DMS53 treated with DMSO at 0.1 percent for 48 hours (cell line): ENCODE measurements around the gene CD109.
"Not testable (repeated sequence)": the region's sequence is repeated elsewhere in the genome, so short reads cannot be mapped to it uniquely, and the experiment has no call there.

Source experiments
- DNase-seq: peaks from one replicate; lab custom pipeline; 2025; ENCODE audit not compliant: unreplicated experiment; lab: John Stamatoyannopoulos, UW

Gene CD109

DNA sequence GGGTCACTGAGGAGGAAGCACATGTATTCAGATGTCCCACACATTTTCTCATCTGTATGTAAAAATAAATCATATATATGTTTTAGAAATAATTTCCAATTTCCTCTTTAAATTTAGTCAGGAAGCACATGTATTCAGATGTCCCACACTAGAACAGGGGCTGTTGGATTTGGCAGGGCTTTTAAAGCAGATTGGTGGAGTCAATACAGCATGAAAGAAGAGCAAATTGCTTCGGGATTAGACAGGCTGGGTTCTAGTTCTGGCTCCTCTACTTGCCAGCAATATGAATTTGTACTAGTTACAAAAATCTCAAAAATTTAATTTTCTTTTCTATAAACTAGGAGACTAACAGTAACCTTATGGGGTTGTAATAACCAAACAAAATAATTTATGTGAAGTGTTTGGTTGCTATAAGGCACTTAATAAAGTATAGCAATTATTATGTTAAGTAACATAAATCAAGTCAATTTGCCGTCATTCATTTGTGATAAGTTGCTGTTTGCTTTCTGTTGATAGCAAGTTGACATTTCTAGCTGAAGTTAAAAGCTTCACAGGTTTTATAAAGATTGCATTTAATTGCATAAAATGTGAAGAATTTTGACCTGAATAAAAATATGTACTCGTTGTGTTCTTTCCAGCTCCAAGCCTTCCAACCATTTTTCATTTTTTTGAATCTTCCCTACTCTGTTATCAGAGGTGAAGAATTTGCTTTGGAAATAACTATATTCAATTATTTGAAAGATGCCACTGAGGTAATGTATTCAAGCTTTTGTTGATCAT is 88.9 kb downstream of the CD109 start:
- DNase-seq = no peak

DNA sequence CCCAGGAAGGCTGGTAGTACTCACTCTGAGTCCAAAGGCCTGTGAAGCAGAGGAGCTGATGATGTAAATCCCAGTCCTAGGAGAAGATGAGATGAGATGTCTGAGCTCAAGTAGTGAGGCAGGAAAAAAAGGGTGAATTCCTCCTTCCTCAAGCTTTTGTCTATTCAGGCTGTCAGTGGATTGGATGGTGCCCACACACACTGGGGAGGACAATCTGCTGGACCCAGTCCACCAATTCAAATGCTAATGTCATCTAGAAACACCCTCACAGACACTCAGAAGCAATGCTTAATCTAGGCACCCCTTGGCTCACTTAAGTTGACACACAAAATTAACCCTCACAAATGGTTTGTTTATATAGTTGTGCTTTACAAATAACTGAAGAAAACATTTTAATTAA is 94.6 kb downstream of the CD109 start:
- no peak for DNase-seq

DNA sequence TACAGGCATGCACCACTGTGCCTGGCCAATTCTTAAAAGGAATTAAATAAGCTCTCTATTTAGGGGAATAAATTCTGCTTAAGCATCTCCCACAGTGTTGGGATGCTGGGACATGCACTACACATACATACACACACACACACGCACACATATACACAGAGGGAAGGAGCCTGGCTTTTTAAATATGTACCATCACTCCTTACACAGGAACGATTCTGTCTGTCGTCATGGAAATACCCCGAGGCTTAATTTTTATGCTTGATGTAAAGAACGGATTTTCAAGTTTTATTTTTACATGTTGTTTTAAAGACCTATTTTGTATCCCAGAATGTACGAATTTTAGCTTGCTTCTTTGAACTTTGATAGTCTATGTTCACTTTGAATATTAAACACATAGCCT is 95.3 kb downstream of the CD109 start:
- no peak for DNase-seq

DNA sequence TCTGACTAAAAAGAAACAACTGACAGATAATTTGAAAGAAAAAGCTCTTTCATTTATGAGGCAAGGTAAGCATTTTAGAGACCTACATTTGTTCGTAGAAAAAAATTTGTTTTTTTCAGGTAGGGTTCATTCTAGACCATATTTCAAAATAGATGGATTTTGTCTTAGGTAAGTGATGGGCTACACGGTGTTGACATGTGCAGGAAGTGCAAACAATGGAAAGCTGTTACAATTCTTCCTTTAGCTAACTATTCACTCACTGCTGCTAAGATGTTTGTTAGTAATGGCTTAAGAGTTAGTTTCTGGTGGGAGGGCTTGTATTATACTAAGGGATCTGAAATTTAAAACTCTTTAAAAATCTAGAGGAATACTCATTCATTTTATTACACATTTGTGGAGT is 96.7 kb downstream of the CD109 start:
- DNase-seq = no peak

DNA sequence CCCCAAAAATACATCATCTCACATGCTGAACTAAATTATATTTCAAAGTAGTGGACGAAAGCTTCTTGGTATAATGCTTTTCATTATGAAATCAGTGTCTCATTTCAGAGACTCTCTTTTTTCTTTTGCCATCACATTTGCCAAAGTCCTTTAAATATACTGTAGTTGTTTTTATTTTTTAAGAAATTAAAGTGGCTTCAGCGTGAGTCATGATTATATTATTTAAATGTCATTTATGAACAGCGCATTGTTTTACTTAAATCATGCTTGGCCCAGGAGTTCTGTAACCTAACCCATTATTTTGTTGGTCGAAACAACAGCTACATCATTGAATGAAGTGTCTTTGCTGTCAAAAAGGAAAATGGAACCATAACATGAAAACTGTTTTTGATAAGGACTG is 100.9 kb downstream of the CD109 start:
- DNase-seq = no peak

DNA sequence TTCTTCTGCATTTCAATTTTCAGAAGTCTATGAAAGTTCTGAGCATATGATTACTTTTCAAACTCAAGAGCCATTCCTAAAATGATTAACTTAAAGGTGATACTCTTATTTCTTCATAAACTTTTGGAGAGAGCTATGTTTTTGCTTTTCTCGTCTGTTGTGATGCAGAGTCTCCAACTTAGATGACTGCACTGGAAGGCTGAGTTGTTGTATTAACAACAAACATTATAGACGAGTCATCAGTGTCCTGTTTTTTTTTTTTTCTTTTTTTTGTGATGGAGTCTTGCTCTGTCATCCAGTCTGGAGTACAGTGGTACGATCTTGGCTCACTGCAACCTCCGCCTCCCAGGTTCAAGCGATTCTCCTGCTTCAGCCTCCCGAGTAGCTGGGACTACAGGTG is 101.9 kb downstream of the CD109 start:
- no peak for DNase-seq

DNA sequence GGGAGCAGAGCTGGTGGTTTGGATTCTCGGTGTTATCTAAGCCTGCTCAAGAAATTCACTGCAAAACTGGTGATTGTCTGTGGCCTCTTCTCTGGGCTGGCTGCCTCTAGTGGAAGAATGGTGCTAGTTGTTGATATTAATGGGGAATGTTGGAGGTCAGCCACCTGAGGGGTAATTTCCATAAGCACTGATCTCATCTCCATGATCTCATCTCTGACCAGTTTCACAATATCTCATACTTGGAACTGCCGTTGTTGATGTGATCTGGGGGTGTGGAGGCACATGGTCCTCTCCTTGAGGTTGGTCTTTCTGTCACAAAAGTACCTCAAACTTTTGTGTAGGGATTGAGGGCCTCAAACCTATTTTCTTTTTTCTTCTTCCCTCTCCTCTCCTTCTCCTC is 102.6 kb downstream of the CD109 start:
- DNase-seq = no peak

DNA sequence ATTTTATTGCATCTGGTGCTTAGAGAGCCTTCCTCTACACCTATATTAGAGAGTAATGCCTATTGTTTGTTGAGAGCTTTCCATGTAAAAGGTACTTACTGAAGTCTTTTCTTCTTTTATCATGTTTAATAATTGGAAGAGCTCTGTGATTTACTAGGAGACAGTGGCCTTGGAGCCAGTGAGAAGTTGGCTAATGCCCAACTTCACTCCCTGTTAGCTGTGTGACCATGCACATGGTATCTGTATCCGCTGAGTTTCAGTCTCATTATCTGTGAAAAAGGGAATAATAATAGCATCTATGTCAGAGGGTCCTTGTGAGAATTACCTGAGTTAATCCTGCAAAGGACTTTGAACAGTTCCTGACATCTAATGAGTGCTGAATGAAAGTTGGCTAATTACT is 105.0 kb downstream of the CD109 start:
- no peak for DNase-seq

DNA sequence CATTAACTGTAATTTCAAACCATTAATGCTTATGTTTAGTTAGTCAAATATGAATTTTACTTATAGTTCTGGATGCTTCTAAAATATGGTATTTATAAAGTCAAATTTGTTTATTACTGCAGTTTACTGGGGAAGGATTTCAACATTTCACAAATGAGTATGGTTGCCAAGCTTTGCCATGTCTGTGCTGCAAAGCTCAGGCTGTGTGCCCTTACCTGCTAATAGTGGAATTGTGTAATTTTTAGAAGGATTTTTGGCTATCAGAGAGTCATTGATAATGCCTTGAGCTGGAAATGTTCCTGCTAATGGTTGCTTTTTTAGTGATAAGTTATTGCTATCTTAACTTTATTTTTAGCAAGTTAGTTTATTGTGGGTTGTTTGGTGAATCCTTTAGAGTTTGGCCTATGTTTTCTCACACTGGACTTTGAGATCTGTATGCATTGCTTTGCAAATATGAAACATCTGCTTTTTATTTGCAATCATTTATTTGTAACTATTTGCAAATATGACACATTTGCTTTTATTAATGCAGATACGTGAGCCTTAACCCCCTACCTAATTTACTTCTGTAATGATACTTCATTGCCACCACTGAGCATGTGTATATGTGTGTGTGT is 105.8 kb downstream of the CD109 start:
- DNase-seq = peak; percentile 17

DNA sequence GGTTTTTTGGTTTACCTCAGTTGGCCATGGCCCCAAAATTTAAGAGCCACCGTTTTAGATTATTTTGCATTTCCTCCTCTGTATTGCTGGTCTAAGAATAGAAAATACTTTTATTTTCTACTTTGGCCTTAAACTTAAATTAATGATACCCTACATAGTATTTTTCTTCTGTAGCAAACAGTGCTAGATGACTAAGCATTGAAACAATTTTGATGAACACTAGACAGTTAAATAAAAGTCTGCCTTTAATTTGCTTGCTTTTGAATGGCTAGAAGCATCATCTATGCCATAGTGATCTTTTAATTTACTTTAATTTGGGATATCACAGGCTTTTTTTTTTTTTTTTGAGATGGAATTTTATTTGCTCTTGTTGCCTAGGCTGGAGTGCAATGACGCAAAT is 106.4 kb downstream of the CD109 start:
- no peak for DNase-seq

DNA sequence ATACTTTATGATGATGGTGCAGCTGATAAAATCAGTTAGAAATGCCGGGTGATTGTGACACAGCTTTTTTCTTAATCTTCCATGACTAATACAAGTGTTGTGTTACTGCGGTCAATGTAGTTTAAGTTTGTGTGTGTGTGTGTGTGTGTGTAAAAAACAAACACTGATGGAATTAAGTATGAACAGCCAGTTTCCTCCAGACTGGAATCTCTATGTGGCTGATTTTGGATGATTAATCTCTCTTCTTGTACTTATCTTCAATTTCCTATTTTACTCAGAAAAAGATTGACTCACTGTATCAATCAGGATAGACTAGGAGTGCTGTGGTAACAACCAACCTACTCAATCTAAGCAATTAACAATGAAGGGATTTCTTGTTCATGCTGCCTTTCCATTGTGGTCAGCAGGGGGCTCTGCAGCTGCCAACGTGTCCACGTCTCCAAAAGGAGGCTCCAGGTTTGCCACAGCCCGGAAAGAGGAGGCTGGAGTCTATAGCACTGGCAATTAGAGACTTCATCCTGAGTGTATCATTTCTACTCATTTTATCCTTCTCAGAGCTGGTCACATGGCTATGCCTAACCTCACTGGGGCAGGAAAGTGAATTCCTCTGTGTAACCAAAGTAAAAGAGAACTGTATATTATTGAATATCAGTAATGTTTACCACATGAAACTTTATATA is 107.7 kb downstream of the CD109 start:
- DNase-seq = peak; percentile 22

DNA sequence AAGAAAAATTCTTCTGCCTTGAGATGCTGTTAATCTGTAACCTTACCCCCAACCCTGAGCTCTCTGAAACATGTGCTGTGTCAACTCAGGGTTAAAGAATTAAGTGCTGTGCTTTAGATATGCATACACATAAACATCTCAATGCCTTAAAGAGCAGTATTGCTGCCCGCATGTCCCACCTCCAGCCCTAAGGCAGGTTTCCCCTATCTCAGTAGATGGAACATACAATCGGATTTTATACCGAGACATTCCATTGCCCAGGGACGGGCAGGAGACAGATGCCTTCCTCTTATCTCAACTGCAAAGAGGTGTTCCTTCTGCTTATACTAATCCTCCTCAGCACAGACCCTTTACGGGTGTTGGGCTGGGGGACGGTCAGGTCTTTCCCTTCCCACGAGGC is 109.2 kb downstream of the CD109 start:
- DNase-seq = not testable (repeated sequence)

DNA sequence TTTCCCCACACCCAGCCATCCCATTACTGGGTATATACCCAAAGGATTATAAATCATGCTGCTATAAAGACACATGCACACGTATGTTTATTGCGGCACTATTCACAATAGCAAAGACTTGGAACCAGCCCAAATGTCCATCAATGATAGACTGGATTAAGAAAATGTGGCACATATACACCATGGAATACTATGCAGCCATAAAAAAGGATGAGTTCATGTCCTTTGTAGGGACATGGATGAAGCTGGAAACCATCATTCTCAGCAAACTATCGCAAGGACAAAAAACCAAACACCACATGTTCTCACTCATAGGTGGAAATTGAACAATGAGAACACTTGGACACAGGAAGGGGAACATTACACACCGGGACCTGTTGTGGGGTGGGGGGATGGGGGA is 110.0 kb downstream of the CD109 start:
- DNase-seq = not testable (repeated sequence)

DNA sequence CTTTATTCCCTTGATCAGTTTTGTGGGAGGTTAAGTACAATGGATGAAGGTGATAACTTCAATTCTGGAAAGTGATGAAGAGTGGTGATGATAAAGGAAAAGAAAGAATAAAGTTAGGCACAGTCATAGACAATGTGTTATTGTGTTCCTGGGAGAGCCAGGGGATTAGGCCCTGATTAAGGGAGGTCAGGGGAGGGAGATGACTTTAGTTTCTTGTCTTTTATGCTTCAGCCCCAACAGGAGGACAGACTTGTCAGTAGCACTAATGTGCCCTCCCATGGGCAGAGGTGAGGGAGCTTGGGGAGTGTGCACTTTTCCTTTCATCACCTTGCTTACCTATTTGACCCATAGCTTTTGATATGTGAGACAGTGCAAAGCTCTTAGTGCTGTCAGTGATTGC is 115.7 kb downstream of the CD109 start:
- DNase-seq = no peak

DNA sequence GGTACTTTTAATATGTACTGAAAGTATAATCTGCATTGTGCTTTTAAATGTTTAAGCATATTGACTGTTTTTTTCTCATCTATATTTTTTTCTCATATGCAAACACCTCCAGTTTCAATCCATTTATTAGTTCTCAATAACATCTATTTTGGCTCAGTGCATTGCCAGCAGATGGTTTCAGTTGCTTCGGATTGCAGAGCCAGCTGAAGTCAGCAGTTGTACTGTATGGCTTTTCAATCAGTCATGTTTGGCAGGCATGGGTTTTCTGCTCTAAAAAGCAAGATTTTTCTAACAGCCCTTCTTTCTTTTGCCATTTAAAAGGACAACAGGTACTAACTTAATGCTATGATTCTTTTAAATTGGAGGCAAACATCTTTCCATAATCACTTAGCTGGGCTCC is 121.2 kb downstream of the CD109 start:
- no peak for DNase-seq

DNA sequence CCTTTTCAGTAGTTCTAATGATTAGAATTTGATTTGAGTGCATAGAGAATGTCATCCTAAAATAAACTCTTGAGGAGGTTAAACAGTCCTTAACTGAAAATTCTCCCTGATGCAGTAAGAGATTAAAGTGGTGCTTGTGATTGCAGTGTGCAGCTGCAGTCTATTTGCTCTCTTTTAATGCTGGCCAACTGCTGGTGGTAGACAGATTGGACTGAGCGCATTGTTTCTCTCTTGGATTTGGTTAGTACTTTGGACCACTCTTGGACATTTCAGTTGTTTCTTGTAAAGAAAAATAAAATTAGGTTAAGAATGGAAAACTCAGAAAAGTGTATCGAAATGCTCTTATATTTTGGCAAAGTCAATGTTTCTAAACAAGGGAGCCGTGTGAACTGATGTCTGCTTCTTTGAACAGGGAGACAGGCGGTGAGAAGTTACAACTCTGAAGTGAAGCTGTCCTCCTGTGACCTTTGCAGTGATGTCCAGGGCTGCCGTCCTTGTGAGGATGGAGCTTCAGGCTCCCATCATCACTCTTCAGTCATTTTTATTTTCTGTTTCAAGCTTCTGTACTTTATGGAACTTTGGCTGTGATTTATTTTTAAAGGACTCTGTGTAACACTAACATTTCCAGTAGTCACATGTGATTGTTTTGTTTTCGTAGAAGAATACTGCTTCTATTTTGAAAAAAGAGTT is 127.2 kb downstream of the CD109 start:
- DNase-seq = peak; percentile 69

DNA sequence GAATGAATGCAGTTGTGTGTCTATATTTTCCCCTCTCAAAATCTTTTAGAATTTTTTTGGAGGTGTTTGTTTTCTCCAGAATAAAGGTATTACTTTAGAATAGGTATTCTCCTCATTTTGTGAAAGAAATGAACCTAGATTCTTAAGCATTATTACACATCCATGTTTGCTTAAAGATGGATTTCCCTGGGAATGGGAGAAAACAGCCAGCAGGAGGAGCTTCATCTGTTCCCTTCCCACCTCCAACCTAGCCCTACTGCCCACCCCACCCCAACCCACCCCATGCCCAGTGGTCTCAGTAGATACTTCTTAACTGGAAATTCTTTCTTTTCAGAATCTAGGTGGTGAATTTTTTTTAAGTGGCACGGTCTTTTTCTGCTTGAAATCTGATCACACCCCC is 127.8 kb downstream of the CD109 start:
- no peak for DNase-seq

DNA sequence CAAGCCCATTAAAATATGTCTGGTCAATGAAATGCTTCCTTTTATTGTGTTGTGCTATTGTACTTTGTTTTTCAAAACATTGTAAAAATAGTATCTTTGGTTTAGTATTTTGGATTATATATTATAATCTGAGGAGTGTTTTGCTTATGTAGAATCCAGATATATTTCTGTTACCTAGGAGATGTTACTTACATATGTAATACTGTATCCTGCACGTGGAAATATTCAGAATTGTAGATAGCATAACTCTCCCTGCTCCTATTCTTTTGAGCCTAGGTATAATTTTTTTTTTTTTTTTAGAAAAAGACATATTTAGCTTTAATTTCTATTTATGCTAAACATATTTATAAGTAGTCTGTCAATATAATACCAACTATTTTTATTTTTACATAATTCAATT is 130.6 kb downstream of the CD109 start:
- DNase-seq = no peak

DNA sequence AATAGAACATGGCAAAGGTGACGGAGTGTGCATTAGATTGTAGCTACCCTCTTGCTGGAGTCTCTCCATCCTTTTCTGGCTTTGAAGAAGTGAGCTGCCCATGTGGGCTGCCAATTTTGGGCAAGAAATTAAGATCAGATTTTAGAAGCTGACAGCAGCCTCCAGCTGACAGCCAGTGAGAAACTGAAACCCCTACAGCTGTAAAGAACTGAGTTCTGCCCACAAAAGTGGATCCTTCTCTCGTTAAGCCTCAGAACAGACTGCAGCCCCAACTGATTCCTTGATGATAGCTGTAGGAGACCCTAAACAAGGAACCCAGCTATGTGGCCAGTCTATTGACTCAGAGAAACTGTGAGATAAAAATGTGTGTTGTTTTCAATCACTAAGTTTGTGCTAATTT is 134.1 kb downstream of the CD109 start:
- no peak for DNase-seq

DNA sequence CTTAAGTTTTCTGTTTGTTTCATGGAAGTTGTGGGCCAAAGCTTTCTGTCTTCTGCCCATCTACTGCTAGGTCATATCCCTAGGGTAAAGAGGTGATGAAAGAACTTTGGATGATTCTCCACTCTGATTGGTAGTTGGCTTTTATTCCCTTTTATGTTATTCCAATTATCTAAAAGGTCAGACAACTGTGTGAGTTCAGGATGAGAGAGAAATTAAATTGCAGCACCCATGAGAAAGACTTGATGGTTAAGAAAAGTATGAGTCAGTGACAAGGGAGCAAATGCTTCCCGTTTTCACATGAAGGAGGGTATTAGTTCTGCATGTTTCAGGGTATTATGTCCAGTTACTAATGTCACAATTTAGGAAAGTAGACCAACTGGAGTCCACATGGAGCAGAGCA is 136.3 kb downstream of the CD109 start:
- DNase-seq = no peak

DNA sequence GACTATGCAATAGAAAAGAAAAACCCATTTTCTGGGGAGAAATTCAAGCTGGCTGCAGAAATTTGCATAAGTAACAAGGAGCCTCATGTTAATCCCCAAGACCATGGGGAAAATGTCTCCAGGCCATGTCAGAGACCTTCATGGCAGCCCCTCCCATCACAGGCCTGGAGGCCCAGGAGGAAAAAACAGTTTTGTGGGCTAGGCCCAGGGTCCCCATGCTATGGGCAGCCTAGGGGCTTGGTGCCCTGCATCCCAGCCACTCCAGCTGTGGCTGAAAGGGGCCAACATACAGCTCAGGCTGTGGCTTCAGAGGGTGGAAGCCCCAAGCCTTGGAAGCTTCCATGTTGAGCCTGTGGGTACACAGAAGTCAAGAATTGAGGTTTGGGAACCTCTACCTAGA is 148.7 kb downstream of the CD109 start:
- DNase-seq = not testable (repeated sequence)

DNA sequence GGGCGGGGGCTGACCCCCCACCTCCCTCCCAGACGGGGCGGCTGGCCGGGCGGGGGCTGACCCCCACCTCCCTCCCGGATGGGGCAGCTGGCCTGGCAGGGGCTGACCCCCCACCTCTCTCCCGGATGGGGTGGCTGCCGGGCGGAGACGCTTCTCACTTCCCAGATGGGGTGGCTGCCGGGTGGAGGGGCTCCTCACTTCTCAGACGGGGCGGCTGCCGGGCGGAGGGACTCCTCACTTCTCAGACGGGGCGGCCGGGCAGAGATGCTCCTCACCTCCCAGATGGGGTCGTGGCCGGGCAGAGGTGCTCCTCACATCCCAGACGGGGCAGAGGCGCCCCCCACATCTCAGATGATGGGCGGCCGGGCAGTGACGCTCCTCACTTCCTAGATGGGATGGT is 155.0 kb downstream of the CD109 start:
- DNase-seq = not testable (repeated sequence)
